ENCODE data around the gene RFC3.

RFC3 gene

GRCh38 chr13:33794576-33794975 is 23.4 kb upstream of the RFC3 start:
- no peak for DNase-seq (ENCODE audit: low spot score)
- in situ Hi-C loops (cut with MboI; ENCODE audit: low sequenced_read_pairs, unreplicated experiment): loop anchor here (10.0 kb wide), 1 partner anchor 280 kb away; no protein-coding TSS in a partner anchor
- no peak for TF ChIP-seq CTCF (IDR thresholded peaks at IDR 0.05; ENCODE audit: borderline replicate concordance, control extremely low read depth, extremely low read depth, insufficient read depth, missing control alignments)

GRCh38 chr13:33796095-33796494 is 21.9 kb upstream of the RFC3 start:
- TF ChIP-seq CTCF (IDR thresholded peaks at IDR 0.05; ENCODE audit: borderline replicate concordance, control extremely low read depth, extremely low read depth, insufficient read depth, missing control alignments): no peak
- no peak for DNase-seq (ENCODE audit: low spot score)
- in situ Hi-C loops (cut with MboI; ENCODE audit: low sequenced_read_pairs, unreplicated experiment): loop anchor here (10.0 kb wide), 1 partner anchor 279 kb away; no protein-coding TSS in a partner anchor

- in situ Hi-C loops (cut with MboI; ENCODE audit: low sequenced_read_pairs, unreplicated experiment): loop anchor here (10.0 kb wide), 1 partner anchor 277 kb away; no protein-coding TSS in a partner anchor
- DNase-seq (ENCODE audit: low spot score): no peak
- no peak for TF ChIP-seq CTCF (IDR thresholded peaks at IDR 0.05; ENCODE audit: borderline replicate concordance, control extremely low read depth, extremely low read depth, insufficient read depth, missing control alignments)
These were observed 20.3 kb upstream of the RFC3 start for GRCh38 chr13:33797622-33798021.

GRCh38 chr13:33798023-33798422 is 19.9 kb upstream of the RFC3 start:
- DNase-seq (ENCODE audit: low spot score): no peak
- TF ChIP-seq CTCF (IDR thresholded peaks at IDR 0.05; ENCODE audit: borderline replicate concordance, control extremely low read depth, extremely low read depth, insufficient read depth, missing control alignments): no peak
- in situ Hi-C loops (cut with MboI; ENCODE audit: low sequenced_read_pairs, unreplicated experiment): loop anchor here (10.0 kb wide), 1 partner anchor 277 kb away; no protein-coding TSS in a partner anchor

- peak; percentile 23 for TF ChIP-seq CTCF (IDR thresholded peaks at IDR 0.05; ENCODE audit: borderline replicate concordance, control extremely low read depth, extremely low read depth, insufficient read depth, missing control alignments)
- in situ Hi-C loops (cut with MboI; ENCODE audit: low sequenced_read_pairs, unreplicated experiment): loop anchor here (10.0 kb wide), 1 partner anchor 275 kb away; no protein-coding TSS in a partner anchor
- no peak for DNase-seq (ENCODE audit: low spot score)
These were observed 17.9 kb upstream of the RFC3 start for GRCh38 chr13:33799950-33800592.

GRCh38 chr13:33800646-33801186 is 17.2 kb upstream of the RFC3 start:
- in situ Hi-C loops (cut with MboI; ENCODE audit: low sequenced_read_pairs, unreplicated experiment): no loop called here
- no peak for TF ChIP-seq CTCF (IDR thresholded peaks at IDR 0.05; ENCODE audit: borderline replicate concordance, control extremely low read depth, extremely low read depth, insufficient read depth, missing control alignments)

More at GRCh38 chr13:33800646-33801186, 17.2 kb upstream of the RFC3 start:
- no peak for DNase-seq (ENCODE audit: low spot score)
